Neural progenitor cell (in vitro differentiated cells): ENCODE results near the gene SPATA31C1. TPM values are rescaled to one million over a fixed set of nuclear protein-coding genes. Genes with fewer than 3 reads are reported as not detected.

Experiments
- DNase-seq: peaks from one replicate; pipeline ENCODE4 v3.0.0-alpha.2; 2016; ENCODE audit warnings: low spot score
- H2AFZ ChIP-seq: fragments of 200-600 bp; sonication (generic); replicated peaks from 2 replicates; pipeline ENCODE4 v1.6.1; 2016; ENCODE audit warnings: antibody characterized with exemption
- H3F3A ChIP-seq: fragments of 200-600 bp; sonication (generic); 2 replicates; pipeline ENCODE4 v1.6.1; 2016; ENCODE audit warnings: antibody characterized with exemption, low read depth
- H3K27ac ChIP-seq: fragments of 200-600 bp; sonication (generic); 2 replicates; pipeline ENCODE4 v1.5.1; 2016; ENCODE audit warnings: mild to moderate bottlenecking
- H3K27me3 ChIP-seq: fragments of 200-600 bp; sonication (generic); 2 replicates; pipeline ENCODE4 v1.6.1; 2016; ENCODE audit warnings: mild to moderate bottlenecking, moderate library complexity
- H3K36me3 ChIP-seq: fragments of 200-600 bp; sonication (generic); 2 replicates; pipeline ENCODE4 v1.5.1; 2016
- H3K4me1 ChIP-seq: fragments of 200-600 bp; sonication (generic); 2 replicates; pipeline ENCODE4 v1.6.1; 2016; ENCODE audit warnings: mixed run types
- H3K4me2 ChIP-seq: fragments of 200-600 bp; sonication (generic); 2 replicates; pipeline ENCODE4 v1.6.1; 2016
- H3K4me3 ChIP-seq: fragments of 200-600 bp; sonication (generic); 2 replicates; pipeline ENCODE4 v1.5.1; 2016
- H3K79me2 ChIP-seq: fragments of 200-600 bp; sonication (generic); 2 replicates; pipeline ENCODE4 v1.6.1; 2016; ENCODE audit warnings: low read depth
- H3K9ac ChIP-seq: fragments of 200-600 bp; sonication (generic); 2 replicates; pipeline ENCODE4 v1.6.1; 2016
- H3K9me3 ChIP-seq: fragments of 200-600 bp; sonication (generic); 2 replicates; pipeline ENCODE4 v1.5.1; 2016; ENCODE audit warnings: low read depth
- H4K20me1 ChIP-seq: fragments of 200-600 bp; sonication (generic); 2 replicates; pipeline ENCODE4 v1.6.1; 2016; ENCODE audit warnings: low read depth
- H3K27ac Mint-ChIP-seq: 3 replicates; pipeline ENCODE4 v1.8.0; 2021; ENCODE audit warnings: mixed read lengths
- H3K27me3 Mint-ChIP-seq: 2 replicates; pipeline ENCODE4 v1.8.0; 2022; ENCODE audit warnings: low read depth, mild to moderate bottlenecking, inconsistent platforms, moderate library complexity, mixed read lengths; ENCODE audit not compliant: insufficient read depth
- H3K36me3 Mint-ChIP-seq: 3 replicates; pipeline ENCODE4 v1.8.0; 2021; ENCODE audit warnings: mixed read lengths
- H3K4me1 Mint-ChIP-seq: 3 replicates; pipeline ENCODE4 v1.8.0; 2021; ENCODE audit warnings: mixed read lengths
- H3K4me3 Mint-ChIP-seq: 3 replicates; pipeline ENCODE4 v1.8.0; 2021; ENCODE audit warnings: mild to moderate bottlenecking, moderate library complexity, mixed read lengths
- H3K9me3 Mint-ChIP-seq: 3 replicates; pipeline ENCODE4 v1.8.0; 2020; ENCODE audit warnings: mixed read lengths
- EZH2 ChIP-seq: fragments of 200-600 bp; sonication (generic); IDR thresholded peaks from 2 replicates; pipeline ENCODE4 v1.6.1; 2017; ENCODE audit warnings: antibody characterized with exemption, mild to moderate bottlenecking, moderate library complexity
- total RNA-seq: library from RNA; depleted of rRNA; stranded (reverse); fragments of >200 nt; gene quantifications from 2 replicates; pipeline ENCODE4 v1.2.3, GENCODE V29; 2015; ENCODE audit warnings: low replicate concordance

The SPATA31C1 gene
- total RNA-seq, 1 donor from 2014 or later: not detected

GRCh38 chr9:87973122-87973521 is 55.4 kb downstream of the SPATA31C1 start:
- peaks cover 14% of the 10 kb centered on the region for H3K4me1 Mint-ChIP-seq
- DNase-seq: no peak
- H3K4me3 ChIP-seq: no peak overlapping the region
- peak overlapping the region; percentile 46 for H3K27ac Mint-ChIP-seq
- no peaks in the 10 kb centered on the region for H3K9me3 ChIP-seq
- no peaks in the 10 kb centered on the region for H3K9me3 Mint-ChIP-seq
- no peak overlapping the region for H3K9ac ChIP-seq
- peak overlapping the region; percentile 79 for H3K4me2 ChIP-seq
- H4K20me1 ChIP-seq: no peaks in the 10 kb centered on the region
- TF ChIP-seq EZH2: no peak
- peak overlapping the region; percentile 98 for H3K4me3 Mint-ChIP-seq
- H2AFZ ChIP-seq: no peak overlapping the region
- no peaks in the 10 kb centered on the region for H3K36me3 ChIP-seq
- no peaks in the 10 kb centered on the region for H3K4me1 ChIP-seq
- H3K79me2 ChIP-seq: no peaks in the 10 kb centered on the region
- H3F3A ChIP-seq: no peaks in the 10 kb centered on the region
- no peaks in the 10 kb centered on the region for H3K27me3 ChIP-seq
- H3K36me3 Mint-ChIP-seq: peaks cover 6% of the 10 kb centered on the region
- peaks cover 2% of the 10 kb centered on the region for H3K27me3 Mint-ChIP-seq
- no peak overlapping the region for H3K27ac ChIP-seq

Other genes starting within 250 kb of the SPATA31C1 start
- gene CTSL, start 191.8 kb upstream of the SPATA31C1 start, total RNA-seq: 35.9 and 37.6 TPM in 2 replicates
- gene SPATA31E1, start 35.1 kb upstream of the SPATA31C1 start, total RNA-seq: not detected in 2 replicates
- 6.3 and 8.5 TPM in 2 replicates for gene CDK20, start 56.6 kb downstream of the SPATA31C1 start, total RNA-seq
- gene SPATA31C2, start 220.5 kb downstream of the SPATA31C1 start, total RNA-seq: 0.03 TPM in 1 of 2 replicates, not detected in the other